HG02610 (cell line): ENCODE measurements around the gene ZNF174.
A peak's percentile ranks its signal among the peaks of the same experiment; 100 is the strongest.

Experiments used
- ATAC-seq: cut with Tn5 transposase; IDR thresholded peaks from one replicate; pipeline ENCODE4 v1.9.1; 2021; ENCODE audit warnings: mild to moderate bottlenecking, moderate library complexity; ENCODE audit not compliant: unreplicated experiment

The ZNF174 gene

DNA sequence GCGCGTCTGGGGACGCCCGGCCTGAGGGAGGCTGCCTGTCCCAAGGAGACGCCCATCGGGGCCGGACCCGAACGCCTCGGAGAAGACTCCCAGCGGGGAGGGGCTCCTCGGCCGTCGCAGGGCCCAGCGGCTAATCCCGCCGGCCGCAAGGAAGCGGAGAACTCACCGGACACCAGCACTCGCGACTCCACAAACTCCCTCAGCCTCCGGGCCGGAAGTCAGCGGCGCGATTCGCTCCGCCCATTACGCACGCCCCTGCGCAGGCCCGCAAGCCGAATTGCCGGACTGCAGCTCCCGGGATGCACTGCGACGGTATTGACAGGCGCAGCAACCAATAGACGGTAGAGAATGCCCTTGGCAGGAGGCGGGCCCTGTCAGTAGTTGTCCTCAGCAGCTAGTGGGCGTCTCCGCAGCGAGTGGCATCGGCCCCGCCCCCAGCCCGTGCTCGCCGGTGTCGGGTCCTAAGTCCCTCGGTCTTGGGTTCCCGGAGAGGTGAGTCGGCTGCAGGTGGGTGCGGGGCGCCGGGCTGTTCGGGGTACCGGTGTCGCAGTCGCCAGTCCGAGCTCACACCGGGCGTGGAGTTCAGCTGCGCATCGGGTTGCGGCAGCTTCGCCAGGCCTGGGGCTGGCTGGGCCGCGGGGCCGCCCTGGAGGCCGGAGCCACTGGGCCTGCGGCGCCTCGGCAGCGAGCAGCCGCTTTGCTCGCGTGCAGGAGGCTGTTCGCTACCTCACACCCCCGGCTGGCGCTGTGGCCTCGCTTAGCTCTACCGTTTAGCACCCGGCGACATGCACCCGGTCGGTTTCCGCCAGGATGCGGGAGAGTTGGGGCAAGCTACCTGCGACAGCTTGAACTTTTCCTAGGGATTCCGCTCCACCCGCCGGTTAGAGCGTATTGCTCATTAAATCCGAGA is at the start of gene ZNF174, which contains the start of gene ZSCAN32:
Gene ZNF174 (plus strand): TSS at position 437 of the 910 bp plus-strand sequence. CDS start 790 bp downstream, outside the sequence.
Gene ZSCAN32 (minus strand): TSS at position 226 of the 910 bp plus-strand sequence. CDS start 3,447 bp downstream, outside the sequence.
- peak; percentile 97 for ATAC-seq

DNA sequence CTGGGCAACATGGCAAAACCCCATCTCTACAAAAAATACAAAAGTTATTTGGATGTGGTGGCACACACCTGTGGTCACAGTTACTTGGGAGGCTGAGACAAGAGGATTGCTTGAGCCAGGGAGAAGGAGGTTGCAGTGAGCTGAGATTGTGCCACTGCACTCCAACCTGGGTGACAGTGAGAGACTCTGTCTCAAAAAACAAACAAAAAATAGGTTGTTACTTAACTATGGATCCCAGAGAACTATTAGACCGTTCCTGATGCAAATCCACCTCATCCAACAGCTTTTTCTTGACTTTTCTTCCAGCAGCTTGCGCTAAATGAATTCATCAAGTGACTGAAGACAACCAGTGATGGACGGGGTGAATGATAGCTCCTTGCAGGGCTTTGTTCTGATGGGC is 45.4 kb upstream of the ZNF174 start, which contains the start of gene OR2C1:
Gene OR2C1 (plus strand): TSS at position 301 of the 400 bp plus-strand sequence. CDS start 52 bp downstream, at position 353.
- ATAC-seq, result no peak

- ATAC-seq, result no peak
Measured at GRCh38 chr16:3356118-3356517, 44.9 kb upstream of the ZNF174 start.

GRCh38 chr16:3358871-3359270 is 42.1 kb upstream of the ZNF174 start:
- ATAC-seq, result no peak

- no peak for ATAC-seq
Measured at GRCh38 chr16:3362931-3363330, 38.1 kb upstream of the ZNF174 start.

- no peak for ATAC-seq
Measured at GRCh38 chr16:3363793-3364192, 37.2 kb upstream of the ZNF174 start.

DNA sequence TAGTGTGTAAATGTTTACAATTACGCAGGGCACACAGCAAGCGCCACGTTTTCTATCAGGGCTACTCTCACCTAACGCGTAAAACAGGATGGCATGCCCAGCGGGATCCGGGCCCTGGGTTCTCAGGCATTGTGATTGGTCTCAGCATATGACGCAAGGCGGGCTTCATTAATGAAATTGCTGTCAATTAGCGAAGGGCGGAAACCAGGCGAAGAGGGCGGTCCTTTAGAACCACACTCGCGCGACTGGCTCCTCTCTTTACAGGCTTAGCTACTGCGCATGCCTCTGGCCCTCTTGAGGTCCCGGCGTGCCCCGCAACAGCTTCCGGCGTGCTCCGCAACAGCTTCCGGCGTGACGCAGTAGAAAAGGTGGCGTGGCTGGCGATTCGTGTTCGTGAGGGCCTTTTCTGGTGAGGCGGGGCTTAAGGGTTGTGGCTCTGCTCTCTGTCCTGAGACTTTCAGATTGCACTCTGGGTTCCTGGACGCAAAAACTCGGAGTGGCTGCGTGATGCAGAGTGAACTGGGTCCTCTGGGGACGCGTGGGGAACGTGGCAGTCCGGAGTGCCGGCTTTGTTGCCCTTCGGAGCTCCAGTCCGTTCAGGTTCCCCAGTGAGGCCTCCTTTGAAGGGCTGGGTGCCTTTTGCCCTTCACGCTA is 36.1 kb upstream of the ZNF174 start:
- ATAC-seq, result peak; percentile 73

DNA sequence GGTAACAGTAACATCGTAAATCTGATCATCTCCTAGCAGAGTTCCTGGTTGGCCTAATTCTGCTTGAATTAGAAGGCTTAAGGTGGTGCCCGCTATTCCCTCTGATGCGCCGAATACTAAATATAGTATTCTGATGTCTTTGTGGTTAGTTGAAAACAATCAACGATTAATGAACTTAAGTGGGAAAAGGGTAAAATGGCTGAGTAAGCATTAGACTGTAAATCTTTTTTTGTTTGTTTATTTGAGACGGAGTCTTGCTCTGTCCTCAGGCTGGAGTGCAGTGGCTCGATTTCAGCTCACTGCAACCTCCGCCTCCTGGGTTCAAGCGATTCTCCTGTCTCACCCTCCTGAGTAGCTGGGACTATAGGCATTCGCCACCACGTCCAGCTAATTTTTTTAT is 31.9 kb upstream of the ZNF174 start:
- no peak for ATAC-seq

DNA sequence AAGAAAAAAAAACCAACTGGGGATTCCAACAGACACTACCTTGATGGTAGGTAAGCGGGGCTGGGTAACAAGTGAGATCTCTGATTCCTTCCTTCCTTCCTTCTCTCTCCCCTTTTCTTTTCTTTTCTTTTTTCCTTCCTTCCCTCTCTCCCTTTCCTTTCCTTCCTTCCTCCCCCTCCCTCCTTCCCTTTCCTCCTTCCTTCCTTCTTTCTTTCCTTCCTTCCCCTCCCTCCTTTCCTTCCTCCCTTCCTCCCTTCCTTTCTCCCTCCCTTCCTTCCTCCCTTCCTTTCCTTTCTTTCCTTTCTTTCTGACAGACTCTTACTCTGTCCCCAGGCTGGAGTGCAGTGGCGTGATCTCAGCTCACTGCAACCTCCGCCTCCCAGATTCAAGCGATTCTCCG is 25.3 kb upstream of the ZNF174 start:
- ATAC-seq, result no peak

DNA sequence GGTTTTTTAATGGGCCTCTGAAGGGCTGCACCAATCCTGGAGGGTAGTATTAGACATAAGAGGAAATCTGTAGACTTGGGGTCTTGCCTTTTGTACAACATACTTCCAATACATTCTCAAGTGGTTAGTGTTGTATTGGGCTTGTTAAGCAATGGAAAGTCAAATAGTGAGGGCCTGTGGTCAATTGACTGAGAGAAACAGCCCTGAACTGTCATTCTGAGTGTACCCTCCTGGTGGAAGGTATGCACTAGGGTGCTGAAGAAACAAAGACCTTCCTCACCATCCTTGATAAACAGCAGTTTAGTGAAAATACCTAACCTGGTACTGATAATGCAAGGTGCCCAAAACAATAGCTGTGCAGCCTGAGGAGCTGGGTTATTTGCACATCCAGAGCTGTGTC is 23.1 kb upstream of the ZNF174 start:
- ATAC-seq, result no peak

GRCh38 chr16:3383045-3383448 is 18.0 kb upstream of the ZNF174 start:
- ATAC-seq, result no peak

DNA sequence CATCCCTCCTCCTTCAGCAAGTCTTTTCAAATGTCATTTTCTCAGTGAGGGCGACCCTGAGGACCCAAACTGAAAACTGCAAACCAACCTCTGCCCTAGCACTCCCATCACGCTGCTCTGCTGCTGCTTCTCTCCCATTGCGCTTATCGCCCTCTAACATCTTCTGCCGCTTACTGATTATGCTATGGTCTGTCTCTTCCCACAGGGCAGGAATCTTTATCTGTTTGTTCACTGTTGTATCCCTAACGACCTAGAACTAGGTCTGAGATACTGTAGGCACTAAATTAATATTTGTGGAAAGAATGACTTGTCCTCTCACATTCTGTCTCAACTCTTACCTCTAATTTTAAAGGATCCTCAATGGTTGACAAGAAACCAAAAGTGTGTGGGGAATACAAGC is 12.7 kb upstream of the ZNF174 start:
- ATAC-seq, result no peak

- ATAC-seq, result no peak
Measured at GRCh38 chr16:3389663-3390338, 11.2 kb upstream of the ZNF174 start.

DNA sequence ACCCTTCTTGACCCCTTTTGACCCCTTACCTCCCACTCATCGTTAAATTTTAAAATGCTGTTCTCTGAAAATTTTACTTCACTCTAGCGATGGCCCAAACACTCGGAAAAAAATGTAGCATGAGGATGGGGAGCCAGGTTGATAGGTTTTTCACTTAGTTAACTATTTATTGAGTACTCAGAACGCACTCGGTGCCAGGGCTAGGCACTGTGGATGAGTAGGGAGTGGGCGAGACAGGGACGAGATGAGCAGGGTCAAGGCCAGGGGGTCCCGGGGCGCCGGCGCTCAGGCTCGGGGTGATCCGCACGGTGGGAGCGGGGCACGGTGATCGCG is 603 bp upstream of the ZNF174 start:
- ATAC-seq, result no peak

GRCh38 chr16:3401719-3402397 is 843 bp downstream of the ZNF174 start:
- ATAC-seq, result no peak

DNA sequence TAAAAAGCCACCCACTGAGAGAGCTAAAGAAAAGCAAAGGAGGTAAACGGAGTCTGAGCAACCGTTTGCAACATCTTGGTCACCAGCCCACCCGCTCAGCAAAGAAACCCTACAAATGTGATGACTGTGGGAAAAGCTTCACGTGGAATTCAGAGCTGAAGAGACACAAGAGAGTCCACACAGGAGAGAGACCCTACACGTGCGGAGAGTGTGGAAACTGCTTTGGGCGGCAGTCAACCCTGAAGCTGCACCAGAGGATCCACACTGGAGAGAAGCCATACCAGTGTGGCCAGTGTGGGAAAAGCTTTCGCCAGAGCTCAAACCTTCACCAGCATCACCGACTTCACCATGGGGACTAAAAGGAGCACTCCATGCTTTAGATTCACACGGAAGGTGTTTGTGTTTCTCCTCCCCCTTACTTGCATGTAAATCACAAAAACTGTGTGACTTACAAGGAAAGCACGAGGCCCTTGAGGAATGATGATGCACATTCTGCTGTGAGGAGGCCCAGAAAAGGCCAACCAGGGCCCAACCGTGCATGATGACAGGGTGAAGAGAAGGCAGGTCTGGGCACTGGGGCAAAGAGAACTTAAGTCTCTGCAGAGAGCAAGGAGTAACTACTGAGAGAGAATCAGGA is 7.7 kb downstream of the ZNF174 start:
- ATAC-seq, result no peak

- ATAC-seq, result no peak
Measured at GRCh38 chr16:3413730-3414379, 12.8 kb downstream of the ZNF174 start.

DNA sequence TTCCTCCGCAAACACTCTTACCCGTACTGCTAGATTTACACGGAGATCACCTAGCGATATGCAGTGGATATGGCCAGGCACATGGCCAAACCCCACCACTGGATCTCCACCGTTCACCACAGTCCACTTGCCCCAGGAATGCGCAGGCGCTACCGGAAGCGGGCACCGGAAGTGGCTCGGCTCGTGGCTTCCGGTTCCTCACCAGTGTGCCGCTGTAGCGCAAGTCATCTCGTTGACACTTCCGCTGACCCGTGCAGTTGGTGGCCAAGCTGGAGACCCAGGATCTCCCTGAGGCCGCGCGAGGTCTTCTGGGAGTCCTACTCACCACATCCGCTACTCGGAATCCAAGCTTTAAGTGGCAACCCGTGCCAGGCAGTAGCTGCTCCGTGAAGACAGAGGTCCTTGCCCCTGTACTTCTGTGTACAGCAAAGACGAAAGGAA is 30.8 kb downstream of the ZNF174 start:
- ATAC-seq, result no peak

GRCh38 chr16:3434373-3434772 is 33.4 kb downstream of the ZNF174 start:
- no peak for ATAC-seq

- ATAC-seq, result no peak
Measured at GRCh38 chr16:3439637-3440036, 38.6 kb downstream of the ZNF174 start.
